Measurements from ENCODE around the gene EDRF1. TPM values are rescaled to one million over a fixed set of nuclear protein-coding genes. Genes with fewer than 3 reads are reported as not detected.

Gene EDRF1
- polyA plus RNA-seq, 1 donor from 2014 or later: 12.8 TPM

DNA sequence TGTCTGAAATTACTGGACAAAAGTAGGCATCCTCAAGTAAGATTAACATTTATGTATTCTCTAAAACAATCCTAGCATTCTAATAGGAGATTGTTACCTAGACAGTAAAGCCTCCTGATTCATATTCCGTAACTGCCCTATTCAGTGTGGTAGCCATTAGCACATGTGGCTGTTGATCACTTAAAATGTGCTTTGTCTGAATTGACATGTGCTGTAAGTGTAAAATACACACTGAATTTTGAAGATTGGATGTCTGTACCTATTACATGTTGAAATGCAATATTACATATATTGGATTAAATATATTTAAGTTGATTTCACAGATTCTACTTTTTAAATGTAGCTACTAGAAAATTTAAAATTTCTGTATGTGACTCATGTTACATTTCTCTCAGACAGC, 14.6 kb downstream of the EDRF1 start:
- peaks cover 13% of the 10 kb centered on the region for H3K36me3 Mint-ChIP-seq
- H3K4me1 Mint-ChIP-seq: peaks cover 0 to 5% (median 2%) of the 10 kb centered on the region in 3 donors
- no peaks in the 10 kb centered on the region for H3K27me3 Mint-ChIP-seq
- H3K9me3 Mint-ChIP-seq: no peaks in the 10 kb centered on the region
- no peak overlapping the region for H3K27ac Mint-ChIP-seq
- H3K4me3 Mint-ChIP-seq: no peak overlapping the region

DNA sequence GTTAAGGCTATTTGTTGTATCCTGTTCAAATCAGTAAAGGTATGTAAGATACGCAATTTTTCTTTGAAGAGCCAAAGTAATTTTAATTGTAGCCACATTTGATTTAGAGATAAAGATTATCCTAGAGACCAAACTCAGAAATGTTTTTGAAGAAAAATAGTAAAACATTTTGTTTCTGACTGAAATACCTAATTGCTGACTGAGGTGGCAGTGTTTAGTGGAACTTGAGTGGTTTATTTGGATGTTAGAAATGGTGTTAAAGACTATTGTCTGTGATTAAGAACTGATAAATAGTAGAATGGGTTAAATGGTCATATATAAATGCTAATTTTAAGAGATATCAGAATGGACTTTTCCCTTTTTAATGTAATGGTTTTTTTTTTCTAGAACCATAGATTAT, 15.3 kb downstream of the EDRF1 start:
- H3K27me3 Mint-ChIP-seq: no peaks in the 10 kb centered on the region
- H3K27ac Mint-ChIP-seq: no peak overlapping the region
- H3K36me3 Mint-ChIP-seq: peaks cover 15% of the 10 kb centered on the region
- peaks cover 0 to 5% (median 2%) of the 10 kb centered on the region in 3 donors for H3K4me1 Mint-ChIP-seq
- no peak overlapping the region for H3K4me3 Mint-ChIP-seq
- no peaks in the 10 kb centered on the region for H3K9me3 Mint-ChIP-seq

DNA sequence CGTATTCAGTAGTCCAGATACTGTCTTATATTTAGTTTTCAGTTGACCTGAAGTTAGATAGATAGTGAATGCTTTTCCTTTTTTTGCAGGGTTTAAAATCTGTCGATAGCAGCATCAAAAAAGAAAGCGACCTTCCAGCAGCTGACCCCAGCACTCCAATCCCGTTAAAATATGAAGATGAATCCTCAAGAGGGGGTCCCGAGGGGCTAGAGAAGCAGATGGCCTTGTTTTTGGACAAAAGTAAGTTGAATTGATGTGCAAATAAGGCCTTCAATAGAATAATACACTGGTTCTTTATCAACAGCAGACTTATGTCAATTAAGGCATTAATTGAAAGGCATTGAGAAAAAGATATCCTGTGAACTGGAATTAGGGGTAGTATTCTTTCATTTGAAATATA, 18.7 kb downstream of the EDRF1 start:
- Mint-ChIP-seq H3K36me3 (peaks cover 17% of the 10 kb centered on the region), H3K27me3 (no peaks in the 10 kb centered on the region), H3K27ac (no peak overlapping the region), H3K4me3 (no peak overlapping the region), H3K9me3 (no peaks in the 10 kb centered on the region), H3K4me1 (peaks cover 0 to 4% (median 0%) of the 10 kb centered on the region in 3 donors)

DNA sequence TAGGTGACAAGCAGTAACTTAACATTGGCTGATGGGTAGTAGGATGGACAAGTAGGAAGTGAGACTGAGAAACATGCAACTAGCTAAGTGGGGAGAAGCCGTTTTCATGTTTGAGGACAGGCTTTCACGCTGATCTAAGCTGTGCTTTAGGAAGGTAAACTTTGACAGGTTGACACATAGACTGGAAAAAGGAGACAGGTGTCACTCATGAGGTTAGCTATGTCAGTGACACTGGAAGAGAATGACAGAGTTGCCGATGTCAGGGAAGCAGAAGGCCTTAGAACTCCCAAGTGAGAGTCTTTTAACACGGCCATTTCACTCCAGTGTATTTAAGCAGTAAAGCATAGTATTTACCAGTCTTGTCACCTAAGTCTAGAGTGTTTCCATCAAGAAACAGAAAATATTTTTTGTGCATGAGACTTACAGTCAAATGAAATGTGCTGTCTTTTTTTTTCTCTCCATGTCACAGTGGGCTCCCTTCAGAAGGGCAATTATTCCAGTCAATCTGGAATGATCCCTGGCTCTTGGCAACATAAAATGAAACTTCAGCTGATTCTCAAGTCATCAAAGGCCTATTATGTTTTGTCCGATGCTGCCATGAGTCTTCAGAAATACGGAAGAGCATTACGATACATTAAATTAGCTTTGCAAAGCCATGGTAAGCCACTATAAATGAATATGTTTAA, 20.6 kb downstream of the EDRF1 start:
- peaks cover 20% of the 10 kb centered on the region for H3K36me3 Mint-ChIP-seq
- no peaks in the 10 kb centered on the region for H3K9me3 Mint-ChIP-seq
- H3K4me3 Mint-ChIP-seq: no peak overlapping the region
- H3K4me1 Mint-ChIP-seq: peaks cover 0 to 2% (median 0%) of the 10 kb centered on the region in 3 donors
- H3K27ac Mint-ChIP-seq: no peak overlapping the region
- H3K27me3 Mint-ChIP-seq: no peaks in the 10 kb centered on the region

DNA sequence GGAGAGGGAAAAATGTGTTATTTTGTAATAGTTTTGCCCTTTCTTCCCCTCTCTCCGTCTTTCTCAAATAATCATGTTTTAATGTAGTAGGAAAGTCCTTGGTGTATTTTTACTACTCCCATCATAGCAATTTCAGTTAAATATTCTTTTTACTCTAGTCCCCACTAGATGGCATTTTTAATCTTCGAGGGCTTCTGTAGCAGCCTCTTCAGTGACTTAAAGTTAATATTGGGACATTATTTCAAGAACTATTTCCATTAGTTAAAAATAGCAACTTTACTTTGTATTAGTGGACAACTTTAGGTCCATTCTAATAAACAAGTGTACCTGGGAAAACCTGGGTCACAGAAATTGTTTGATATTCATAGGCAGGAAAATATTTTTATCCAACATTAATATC, 23.0 kb downstream of the EDRF1 start:
- Mint-ChIP-seq H3K27me3 (no peaks in the 10 kb centered on the region), H3K4me1 (peaks cover 0 to 5% (median 0%) of the 10 kb centered on the region in 3 donors), H3K36me3 (peaks cover 26% of the 10 kb centered on the region), H3K27ac (no peak overlapping the region), H3K4me3 (no peak overlapping the region), H3K9me3 (peaks cover 0 to 2% (median 0%) of the 10 kb centered on the region in 3 donors)

DNA sequence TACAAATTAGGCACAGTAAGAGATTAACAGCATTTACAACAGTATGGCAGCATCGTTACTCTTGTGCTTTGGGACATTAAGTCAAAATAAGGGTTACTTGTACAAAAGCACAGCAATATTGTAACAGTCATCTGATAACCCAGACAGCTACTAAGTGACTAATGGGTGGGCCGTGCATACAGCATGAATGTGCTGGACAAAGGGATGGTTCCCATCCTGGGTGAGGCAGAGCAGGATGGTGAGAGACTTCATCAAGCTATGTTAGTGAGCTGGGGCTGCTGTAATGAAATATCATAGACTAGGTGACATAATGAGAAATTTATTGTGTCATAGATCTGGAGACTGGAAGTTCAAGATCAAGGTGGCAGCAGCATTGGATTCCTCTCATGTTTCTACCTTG, 25.4 kb downstream of the EDRF1 start:
- peaks cover 0 to 2% (median 0%) of the 10 kb centered on the region in 3 donors for H3K9me3 Mint-ChIP-seq
- H3K36me3 Mint-ChIP-seq: peaks cover 21% of the 10 kb centered on the region
- no peak overlapping the region for H3K27ac Mint-ChIP-seq
- H3K4me1 Mint-ChIP-seq: peaks cover 0 to 5% (median 0%) of the 10 kb centered on the region in 3 donors
- H3K27me3 Mint-ChIP-seq: no peaks in the 10 kb centered on the region
- no peak overlapping the region for H3K4me3 Mint-ChIP-seq

DNA sequence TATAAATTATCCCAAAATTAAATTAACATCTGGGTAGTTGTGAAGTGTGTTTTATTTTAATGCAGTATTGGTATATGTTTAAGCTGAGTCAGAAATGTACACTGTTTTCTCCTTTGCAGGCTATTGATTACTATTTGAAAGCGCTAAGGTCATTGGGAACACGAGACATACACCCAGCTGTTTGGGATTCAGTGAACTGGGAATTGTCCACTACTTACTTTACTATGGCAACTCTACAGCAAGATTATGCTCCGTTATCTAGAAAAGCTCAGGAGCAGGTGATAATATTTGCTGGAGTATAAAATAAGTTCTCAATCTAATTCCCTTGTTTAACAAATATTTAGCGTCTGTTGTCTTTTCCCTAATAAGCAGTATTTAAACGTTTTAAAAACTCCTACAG, 27.9 kb downstream of the EDRF1 start:
- Mint-ChIP-seq H3K4me3 (no peak overlapping the region), H3K36me3 (peaks cover 18% of the 10 kb centered on the region), H3K9me3 (peaks cover 0 to 2% (median 0%) of the 10 kb centered on the region in 3 donors), H3K4me1 (peaks cover 0 to 3% (median 0%) of the 10 kb centered on the region in 3 donors), H3K27me3 (no peaks in the 10 kb centered on the region), H3K27ac (no peak overlapping the region)

DNA sequence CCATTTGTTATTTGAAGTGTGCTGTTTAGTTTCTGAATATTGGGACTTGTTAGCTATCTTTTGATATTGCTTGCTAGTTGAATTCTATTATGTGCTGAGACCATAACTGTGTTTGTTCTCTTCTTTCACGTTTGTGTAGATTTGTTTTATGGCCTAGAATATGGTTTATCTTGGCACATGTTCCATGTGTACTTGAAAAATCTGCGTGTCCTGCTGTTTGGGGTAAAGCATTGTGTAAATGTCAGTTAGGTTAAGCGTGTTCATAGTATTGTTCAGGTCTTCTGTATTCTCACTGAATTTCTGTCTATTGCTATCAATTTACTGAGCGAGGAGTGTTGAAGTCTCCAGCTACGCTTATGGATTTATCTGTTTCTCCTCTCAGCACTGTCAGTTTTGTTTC, 36.7 kb downstream of the EDRF1 start:
- Mint-ChIP-seq H3K4me1 (no peaks in the 10 kb centered on the region), H3K36me3 (peaks cover 7% of the 10 kb centered on the region), H3K27me3 (no peaks in the 10 kb centered on the region), H3K27ac (peak overlapping the region in 1 of 3 donors; percentile 48), H3K4me3 (no peak overlapping the region), H3K9me3 (no peaks in the 10 kb centered on the region)

DNA sequence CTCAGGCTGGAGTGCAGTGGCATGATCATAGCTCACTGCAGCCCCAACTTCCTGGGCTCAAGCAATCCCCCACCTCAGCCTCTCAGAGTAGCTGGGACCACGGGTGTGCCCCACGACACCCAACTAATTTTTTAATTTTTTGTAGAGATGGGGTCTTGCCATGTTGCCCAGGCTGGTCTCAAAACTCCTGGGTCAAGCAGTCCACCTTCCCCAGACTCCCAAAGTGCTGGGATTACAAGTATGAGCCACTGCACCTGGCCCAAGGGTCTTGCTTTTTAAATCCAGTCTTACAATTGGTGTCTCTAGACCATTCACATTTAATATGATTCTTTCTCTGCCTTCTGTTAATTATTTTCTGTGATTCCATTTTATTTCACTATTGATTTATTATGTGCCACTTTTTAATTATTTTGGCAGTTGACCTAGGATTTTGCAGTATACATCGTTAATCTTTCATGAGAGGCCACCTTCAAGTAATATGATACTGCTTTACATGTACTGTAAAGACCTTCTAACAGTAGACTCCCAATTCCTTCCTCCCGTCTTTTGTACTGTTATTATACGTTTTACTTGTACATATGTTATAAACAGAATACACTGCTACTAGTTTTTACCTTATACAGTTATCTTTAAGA, 37.5 kb downstream of the EDRF1 start:
- Mint-ChIP-seq H3K27ac (no peak overlapping the region), H3K9me3 (no peaks in the 10 kb centered on the region), H3K4me1 (no peaks in the 10 kb centered on the region), H3K27me3 (no peaks in the 10 kb centered on the region), H3K36me3 (peaks cover 7% of the 10 kb centered on the region), H3K4me3 (no peak overlapping the region)

DNA sequence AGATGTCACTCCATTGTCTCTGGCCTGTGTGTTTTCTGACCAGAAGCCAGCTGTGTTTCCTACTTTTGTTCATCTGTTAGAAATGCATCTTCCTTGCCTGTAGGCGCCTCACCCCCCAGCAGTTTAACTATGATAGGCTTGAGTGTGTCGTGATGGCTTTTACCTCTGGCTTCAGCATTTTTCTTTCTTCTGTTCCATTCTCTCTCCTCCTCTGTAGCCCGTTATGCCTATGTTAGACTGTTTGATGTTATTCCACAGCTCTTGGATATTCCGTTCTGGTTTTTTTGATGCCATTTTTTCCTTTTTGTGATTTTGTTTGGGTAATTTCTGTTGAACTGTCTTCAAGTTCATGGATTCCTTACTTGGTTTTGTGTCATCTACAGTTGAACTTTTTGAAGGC, 38.2 kb downstream of the EDRF1 start:
- no peaks in the 10 kb centered on the region for H3K9me3 Mint-ChIP-seq
- no peak overlapping the region for H3K4me3 Mint-ChIP-seq
- peaks cover 7% of the 10 kb centered on the region for H3K36me3 Mint-ChIP-seq
- no peaks in the 10 kb centered on the region for H3K4me1 Mint-ChIP-seq
- H3K27ac Mint-ChIP-seq: no peak overlapping the region
- H3K27me3 Mint-ChIP-seq: no peaks in the 10 kb centered on the region

DNA sequence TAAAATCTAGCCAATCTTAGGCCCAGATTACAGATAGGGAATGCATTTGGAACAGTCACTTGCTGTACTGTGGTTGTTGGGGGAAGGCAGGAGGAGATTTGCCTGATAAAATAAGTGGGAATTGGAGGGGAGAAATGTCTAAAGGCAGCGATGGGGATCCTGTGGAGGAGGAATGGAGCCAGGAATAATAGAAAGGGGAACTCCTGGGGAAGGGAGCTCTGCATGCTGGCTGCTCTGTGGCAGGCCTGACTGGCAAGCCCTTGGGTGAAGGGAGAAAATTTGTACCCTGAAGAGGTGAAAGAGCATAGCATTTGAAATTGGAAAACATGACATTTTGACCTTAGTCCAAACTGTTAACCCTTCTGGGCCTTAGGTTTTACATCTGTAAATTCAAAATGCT, 42.5 kb downstream of the EDRF1 start:
- no peaks in the 10 kb centered on the region for H3K9me3 Mint-ChIP-seq
- peaks cover 11% of the 10 kb centered on the region for H3K36me3 Mint-ChIP-seq
- no peak overlapping the region for H3K4me3 Mint-ChIP-seq
- H3K27ac Mint-ChIP-seq: no peak overlapping the region
- H3K27me3 Mint-ChIP-seq: no peaks in the 10 kb centered on the region
- H3K4me1 Mint-ChIP-seq: no peaks in the 10 kb centered on the region

DNA sequence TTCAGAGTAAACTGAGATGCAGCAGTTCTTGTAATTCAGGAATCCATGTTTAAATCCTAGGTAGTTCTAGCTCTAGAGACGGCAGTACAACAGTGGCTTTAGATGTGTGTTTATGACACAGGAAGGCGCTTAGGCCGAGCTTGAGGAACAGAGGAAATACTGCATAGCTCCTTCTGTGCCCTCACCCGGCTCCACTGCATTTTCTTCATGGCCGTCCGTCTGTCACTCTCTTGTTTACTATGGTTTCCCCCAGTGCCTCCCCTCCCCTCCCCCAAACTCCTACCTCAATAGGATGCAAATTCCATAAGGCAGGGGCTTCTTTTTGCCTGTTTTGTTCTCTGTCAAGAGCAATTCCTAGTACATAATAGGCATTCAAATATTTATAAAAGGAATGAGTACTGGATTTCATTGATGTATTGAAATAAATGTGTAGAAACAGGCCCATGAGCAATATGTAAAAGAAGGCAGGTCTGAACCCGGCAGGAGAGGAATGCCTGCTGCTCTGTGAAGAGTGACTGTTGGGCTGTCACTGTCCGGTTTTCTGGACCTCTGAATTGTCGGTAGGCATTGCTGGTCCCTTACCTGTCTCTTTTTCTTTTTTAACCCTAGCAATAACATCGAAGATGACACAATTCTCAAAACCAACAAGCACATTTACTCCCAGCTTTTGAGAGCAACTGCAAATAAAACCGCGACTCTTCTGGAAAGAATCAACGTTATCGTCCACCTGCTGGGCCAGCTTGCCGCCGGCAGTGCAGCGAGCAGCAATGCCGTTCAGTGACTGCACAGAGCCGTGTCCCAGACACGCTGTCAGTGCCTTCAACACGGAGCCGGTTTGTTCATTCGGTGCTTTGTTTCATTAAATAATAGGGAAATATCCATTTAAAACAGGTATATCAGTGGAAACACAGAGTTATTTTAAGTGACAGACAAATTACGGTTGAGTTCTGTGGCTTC, 43.5 kb downstream of the EDRF1 start:
- no peak overlapping the region for H3K4me3 Mint-ChIP-seq
- H3K27ac Mint-ChIP-seq: no peak overlapping the region
- no peaks in the 10 kb centered on the region for H3K27me3 Mint-ChIP-seq
- H3K36me3 Mint-ChIP-seq: peaks cover 14% of the 10 kb centered on the region
- H3K4me1 Mint-ChIP-seq: no peaks in the 10 kb centered on the region
- H3K9me3 Mint-ChIP-seq: no peaks in the 10 kb centered on the region

DNA sequence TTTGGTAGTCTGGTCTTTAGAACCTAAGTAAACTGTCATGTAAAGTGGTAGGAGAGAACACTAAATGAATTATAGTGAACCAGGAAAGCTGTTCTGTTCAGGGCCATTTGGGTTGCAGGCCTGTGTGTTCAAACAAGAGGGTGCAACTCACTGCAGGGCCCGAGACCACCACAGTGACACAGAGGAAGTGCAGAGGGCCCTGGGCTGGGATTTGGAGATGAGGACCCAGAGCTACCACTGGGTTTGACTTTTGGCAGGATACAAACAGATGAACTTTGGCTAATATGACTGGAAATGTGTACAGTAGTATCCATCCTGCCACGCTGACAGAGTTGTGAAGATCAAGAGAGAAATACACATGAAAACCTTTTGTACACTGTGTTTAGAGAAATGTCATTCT, 46.3 kb downstream of the EDRF1 start:
- H3K36me3 Mint-ChIP-seq: peaks cover 13% of the 10 kb centered on the region
- no peaks in the 10 kb centered on the region for H3K4me1 Mint-ChIP-seq
- no peaks in the 10 kb centered on the region for H3K9me3 Mint-ChIP-seq
- no peaks in the 10 kb centered on the region for H3K27me3 Mint-ChIP-seq
- H3K4me3 Mint-ChIP-seq: no peak overlapping the region
- H3K27ac Mint-ChIP-seq: no peak overlapping the region

DNA sequence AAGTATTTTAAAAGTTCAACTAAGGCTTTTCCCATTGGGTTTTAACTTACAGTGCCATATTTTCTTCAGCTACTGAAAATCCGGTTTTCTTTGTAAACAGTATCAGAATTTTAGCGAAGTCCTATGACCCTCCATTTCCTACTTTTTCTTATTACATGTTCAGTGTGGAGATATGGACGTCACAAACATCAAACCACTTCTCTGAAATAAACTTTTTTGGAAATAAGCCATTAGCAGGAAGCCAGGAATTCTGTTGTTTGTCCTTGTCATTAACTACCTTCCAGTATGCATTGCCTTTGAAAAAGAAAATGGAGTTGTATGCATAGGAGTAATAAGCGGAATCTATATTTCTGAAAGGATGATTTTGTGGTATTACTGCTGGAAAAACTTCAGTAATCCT, 47.0 kb downstream of the EDRF1 start:
- Mint-ChIP-seq H3K36me3 (peaks cover 13% of the 10 kb centered on the region), H3K4me1 (no peaks in the 10 kb centered on the region)

DNA sequence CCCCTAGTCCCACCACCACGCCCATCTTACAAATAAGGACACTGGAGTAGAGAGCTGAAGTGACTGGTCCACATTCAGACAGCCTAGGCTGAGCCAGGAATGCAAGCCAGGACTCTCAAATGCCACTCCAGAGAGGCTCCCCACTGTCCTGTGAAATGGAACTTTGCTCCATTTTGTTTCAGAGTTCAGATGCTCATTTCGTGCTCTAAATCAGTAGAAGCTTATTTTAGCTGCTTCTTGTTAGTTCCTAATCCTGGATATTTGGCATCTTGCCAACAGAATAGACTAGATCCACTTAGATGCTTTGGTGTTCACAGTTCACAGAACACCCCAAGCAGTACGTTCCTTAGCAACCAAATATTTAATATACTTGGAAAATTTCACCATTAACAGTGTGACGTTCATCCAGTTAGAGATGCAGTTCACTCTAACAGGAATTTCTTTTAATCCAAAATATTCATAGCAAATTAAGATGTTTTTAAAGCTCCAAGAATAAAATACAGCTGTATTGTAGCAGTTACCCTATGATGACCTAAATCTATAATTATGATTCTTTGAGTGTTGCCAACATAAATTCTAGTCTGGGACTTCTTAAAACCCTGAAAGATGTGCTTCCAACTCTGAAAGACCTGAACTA, 48.8 kb downstream of the EDRF1 start:
- H3K27me3 Mint-ChIP-seq: no peaks in the 10 kb centered on the region
- H3K36me3 Mint-ChIP-seq: peaks cover 13% of the 10 kb centered on the region
- H3K4me3 Mint-ChIP-seq: no peak overlapping the region
- H3K4me1 Mint-ChIP-seq: no peaks in the 10 kb centered on the region
- H3K27ac Mint-ChIP-seq: no peak overlapping the region
- H3K9me3 Mint-ChIP-seq: no peaks in the 10 kb centered on the region

More for the DNA sequence above, 47.0 kb downstream of the EDRF1 start:
- Mint-ChIP-seq H3K9me3 (no peaks in the 10 kb centered on the region), H3K27me3 (no peaks in the 10 kb centered on the region), H3K27ac (no peak overlapping the region), H3K4me3 (no peak overlapping the region)
